HG03378 (cell line): ENCODE data around the gene MRFAP1L1.

Source experiments
- ATAC-seq: cut with Tn5 transposase; IDR thresholded peaks from one replicate; pipeline ENCODE4 v1.9.1; 2021; ENCODE audit warnings: mild to moderate bottlenecking, moderate library complexity; ENCODE audit not compliant: unreplicated experiment

MRFAP1L1 gene

GRCh38 chr4:6716958-6717655 is 7.4 kb upstream of the MRFAP1L1 start:
- no peak for ATAC-seq

- peak; percentile 69 for ATAC-seq
Measured at GRCh38 chr4:6716018-6716911, 6.6 kb upstream of the MRFAP1L1 start, which contains the start of gene BLOC1S4. BLOC1S4 (plus strand) TSS chr4:6716174; CDS start chr4:6716210, 36 bp downstream.

GRCh38 chr4:6715704-6716017 is 6.0 kb upstream of the MRFAP1L1 start:
- ATAC-seq: no peak

- no peak for ATAC-seq
Measured at GRCh38 chr4:6714954-6715353, 5.3 kb upstream of the MRFAP1L1 start.

GRCh38 chr4:6710996-6711395 is 1.3 kb upstream of the MRFAP1L1 start:
- no peak for ATAC-seq

GRCh38 chr4:6710282-6710681 is 617 bp upstream of the MRFAP1L1 start:
- peak; percentile 10 for ATAC-seq

GRCh38 chr4:6706173-6706572 is 3.5 kb downstream of the MRFAP1L1 start:
- no peak for ATAC-seq

GRCh38 chr4:6705646-6706045 is 4.0 kb downstream of the MRFAP1L1 start:
- ATAC-seq: no peak

- no peak for ATAC-seq
Measured at GRCh38 chr4:6703786-6704185, 5.9 kb downstream of the MRFAP1L1 start.

GRCh38 chr4:6702761-6703160 is 6.9 kb downstream of the MRFAP1L1 start:
- ATAC-seq: no peak

GRCh38 chr4:6701371-6701770 is 8.3 kb downstream of the MRFAP1L1 start:
- no peak for ATAC-seq

GRCh38 chr4:6699903-6700302 is 9.8 kb downstream of the MRFAP1L1 start:
- ATAC-seq: no peak

GRCh38 chr4:6699388-6699787 is 10.3 kb downstream of the MRFAP1L1 start:
- no peak for ATAC-seq

- no peak for ATAC-seq
Measured at GRCh38 chr4:6697131-6697530, 12.5 kb downstream of the MRFAP1L1 start.

GRCh38 chr4:6696611-6697010 is 13.1 kb downstream of the MRFAP1L1 start:
- ATAC-seq: no peak

GRCh38 chr4:6695660-6696610 is 13.7 kb downstream of the MRFAP1L1 start:
- ATAC-seq: no peak

- ATAC-seq: no peak
Measured at GRCh38 chr4:6694177-6694901, 15.3 kb downstream of the MRFAP1L1 start.

GRCh38 chr4:6693231-6694176 is 16.2 kb downstream of the MRFAP1L1 start, which contains the start of gene S100P:
S100P (plus strand) TSS chr4:6693878; CDS start chr4:6693933, 55 bp downstream.
- no peak for ATAC-seq

GRCh38 chr4:6692806-6693205 is 16.9 kb downstream of the MRFAP1L1 start:
- no peak for ATAC-seq
